ENCODE data around the gene IFI27L2.
"Not testable (repeated sequence)": the region's sequence is repeated elsewhere in the genome, so short reads cannot be mapped to it uniquely, and the experiment has no call there.

The IFI27L2 gene

GRCh38 chr14:94164685-94165431 lies 35.5 kb upstream of the IFI27L2 start:
- no peak for DNase-seq (ENCODE audit: low read depth)
- TF ChIP-seq CTCF (IDR thresholded peaks at IDR 0.05; ENCODE audit: low read depth, low read length, missing control alignments), result no peak
- H3K4me3 ChIP-seq (ENCODE audit: low read depth, low read length), result no peak overlapping the region

- H3K4me3 ChIP-seq (ENCODE audit: low read depth, low read length), result no peak overlapping the region
- no peak for DNase-seq (ENCODE audit: low read depth)
- no peak for TF ChIP-seq CTCF (IDR thresholded peaks at IDR 0.05; ENCODE audit: low read depth, low read length, missing control alignments)
Measured at GRCh38 chr14:94163796-94164195, 34.4 kb upstream of the IFI27L2 start.

GRCh38 chr14:94162466-94162865 lies 33.1 kb upstream of the IFI27L2 start:
- DNase-seq (ENCODE audit: low read depth), result no peak
- no peak for TF ChIP-seq CTCF (IDR thresholded peaks at IDR 0.05; ENCODE audit: low read depth, low read length, missing control alignments)
- no peak overlapping the region for H3K4me3 ChIP-seq (ENCODE audit: low read depth, low read length)

GRCh38 chr14:94161981-94162380 lies 32.6 kb upstream of the IFI27L2 start:
- H3K4me3 ChIP-seq (ENCODE audit: low read depth, low read length), result no peak overlapping the region
- no peak for TF ChIP-seq CTCF (IDR thresholded peaks at IDR 0.05; ENCODE audit: low read depth, low read length, missing control alignments)
- DNase-seq (ENCODE audit: low read depth), result no peak

- TF ChIP-seq CTCF (IDR thresholded peaks at IDR 0.05; ENCODE audit: low read depth, low read length, missing control alignments), result no peak
- H3K4me3 ChIP-seq (ENCODE audit: low read depth, low read length), result no peak overlapping the region
- DNase-seq (ENCODE audit: low read depth), result no peak
Measured at GRCh38 chr14:94161058-94161457, 31.7 kb upstream of the IFI27L2 start.

- no peak for TF ChIP-seq CTCF (IDR thresholded peaks at IDR 0.05; ENCODE audit: low read depth, low read length, missing control alignments)
- no peak overlapping the region for H3K4me3 ChIP-seq (ENCODE audit: low read depth, low read length)
- DNase-seq (ENCODE audit: low read depth), result no peak
Measured at GRCh38 chr14:94158239-94158883, 29.0 kb upstream of the IFI27L2 start.

- no peak for TF ChIP-seq CTCF (IDR thresholded peaks at IDR 0.05; ENCODE audit: low read depth, low read length, missing control alignments)
- no peak for DNase-seq (ENCODE audit: low read depth)
- no peak overlapping the region for H3K4me3 ChIP-seq (ENCODE audit: low read depth, low read length)
Measured at GRCh38 chr14:94157197-94157596, 27.8 kb upstream of the IFI27L2 start.

GRCh38 chr14:94156143-94156542 lies 26.7 kb upstream of the IFI27L2 start:
- H3K4me3 ChIP-seq (ENCODE audit: low read depth, low read length); DNase-seq (ENCODE audit: low read depth): not testable (repeated sequence)

Data from GM12864 (cell line).